Gastrocnemius medialis (tissue), 4 donors: ENCODE results near the gene ALDH4A1. TPM values are rescaled to one million over a fixed set of nuclear protein-coding genes. Genes with fewer than 3 reads are reported as not detected.
A peak's percentile ranks its signal among the peaks of the same experiment; 100 is the strongest.

Experiments
- ATAC-seq, 2 donors: fragments of 150-250 bp; one replicate each; pipeline ENCODE4 v1.9.1; 2016
- DNase-seq, 2 donors: peaks; one replicate each; pipeline ENCODE4 v3.0.0-alpha.2; 2019
- H3K27ac ChIP-seq, 4 donors: fragments of 200-600 bp; sonication (generic); 1 replicate in 1 of 4; 2 replicates in 3 of 4; pipeline ENCODE4 v1.5.1; 2016 to 2018; ENCODE audit warnings: mild to moderate bottlenecking in 2 of 4, moderate library complexity in 1 of 4
- H3K27me3 ChIP-seq, 3 donors: fragments of 200-600 bp; sonication (generic) in 2 of 3; 1 replicate in 1 of 3; 2 replicates in 2 of 3; pipeline versions ENCODE4 v1.5.1 to v1.6.0; 2016 to 2019; ENCODE audit warnings: mild to moderate bottlenecking in 1 of 3, moderate library complexity in 1 of 3
- H3K36me3 ChIP-seq, 2 donors: fragments of 200-600 bp; sonication (generic) in 1 of 2; one replicate each; pipeline ENCODE4 v1.5.1; 2017 to 2018
- H3K4me1 ChIP-seq, 2 donors: fragments of 200-600 bp; sonication (generic) in 1 of 2; one replicate each; pipeline ENCODE4 v1.5.1; 2016 to 2017; ENCODE audit warnings: mild to moderate bottlenecking in 2 of 2
- H3K4me3 ChIP-seq, 4 donors: fragments of 200-600 bp; sonication (generic) in 3 of 4; 1 replicate in 1 of 4; 2 replicates in 3 of 4; pipeline ENCODE4 v1.5.1; 2016 to 2019; ENCODE audit warnings: mild to moderate bottlenecking in 2 of 4
- H3K9me3 ChIP-seq, 3 donors: fragments of 200-600 bp; sonication (generic) in 2 of 3; 1 replicate in 1 of 3; 2 replicates in 2 of 3; pipeline ENCODE4 v1.5.1; 2016 to 2019
- POLR2A ChIP-seq, 2 donors: fragments of 450-650 bp; IDR thresholded peaks; one replicate each; pipeline ENCODE4 v1.6.1; 2017; ENCODE audit warnings: antibody characterized with exemption in 2 of 2, mild to moderate bottlenecking in 2 of 2, moderate library complexity in 2 of 2
- in situ Hi-C, 4 donors: fragments of 200-750 bp; cut with MboI; loops; one replicate each; pipeline versions ENCODE4 v1.15.0 to v1.8.0; 2017; ENCODE audit warnings: low sequenced_read_pairs in 4 of 4
- intact Hi-C: fragments of 100-400 bp; cut with DNase I; formaldehyde crosslinking; loops from one replicate; pipeline ENCODE4 v1.15.1; 2023; ENCODE audit warnings: low total_unique reads
- total RNA-seq, 4 donors: library from RNA; depleted of rRNA; stranded (reverse); fragments of >200 nt; gene quantifications; one replicate each; pipeline versions ENCODE4 v1.1.0 to v1.2.3, GENCODE V29; 2016
- TF ChIP-seq, protein P1 (sequence below), 5 experiments: fragments of 450-650 bp in 3 of 5; fragments of 200-600 bp in 2 of 5; sonication (generic) in 2 of 5; IDR thresholded peaks in 4 of 5; conservative IDR thresholded peaks in 1 of 5; 1 replicate in 4 of 5; 2 replicates in 1 of 5; pipeline ENCODE4 v1.5.1; 2016 to 2019; ENCODE audit warnings: antibody characterized with exemption in 5 of 5, mild to moderate bottlenecking in 3 of 5, moderate library complexity in 3 of 5

ALDH4A1 gene
- total RNA-seq, 4 donors from 2014 or later, result 22.8 to 35.3 (median 31.4) TPM

- Histone ChIP-seq H3K27me3 (no peaks in the 10 kb centered on the region), H3K4me3 (no peak overlapping the region), H3K27ac (peak overlapping the region; percentile 80 to 93 (median 84)), H3K4me1 (peaks cover 47 to 52% of the 10 kb centered on the region in 2 donors), H3K36me3 (no peaks in the 10 kb centered on the region), H3K9me3 (no peaks in the 10 kb centered on the region)
- in situ Hi-C loops, result loop anchor here in 2 of 4 donors (25.0 kb wide), 2 partner anchors 164 to 314 kb away; no protein-coding TSS in a partner anchor
- intact Hi-C loops, result loop anchor here (2.0 kb wide), 1 partner anchor 33 kb away; the partner anchor contains the start of gene IFFO2
- TF ChIP-seq, protein P1, sequence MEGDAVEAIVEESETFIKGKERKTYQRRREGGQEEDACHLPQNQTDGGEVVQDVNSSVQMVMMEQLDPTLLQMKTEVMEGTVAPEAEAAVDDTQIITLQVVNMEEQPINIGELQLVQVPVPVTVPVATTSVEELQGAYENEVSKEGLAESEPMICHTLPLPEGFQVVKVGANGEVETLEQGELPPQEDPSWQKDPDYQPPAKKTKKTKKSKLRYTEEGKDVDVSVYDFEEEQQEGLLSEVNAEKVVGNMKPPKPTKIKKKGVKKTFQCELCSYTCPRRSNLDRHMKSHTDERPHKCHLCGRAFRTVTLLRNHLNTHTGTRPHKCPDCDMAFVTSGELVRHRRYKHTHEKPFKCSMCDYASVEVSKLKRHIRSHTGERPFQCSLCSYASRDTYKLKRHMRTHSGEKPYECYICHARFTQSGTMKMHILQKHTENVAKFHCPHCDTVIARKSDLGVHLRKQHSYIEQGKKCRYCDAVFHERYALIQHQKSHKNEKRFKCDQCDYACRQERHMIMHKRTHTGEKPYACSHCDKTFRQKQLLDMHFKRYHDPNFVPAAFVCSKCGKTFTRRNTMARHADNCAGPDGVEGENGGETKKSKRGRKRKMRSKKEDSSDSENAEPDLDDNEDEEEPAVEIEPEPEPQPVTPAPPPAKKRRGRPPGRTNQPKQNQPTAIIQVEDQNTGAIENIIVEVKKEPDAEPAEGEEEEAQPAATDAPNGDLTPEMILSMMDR (IDR thresholded peaks at IDR 0.05 in 4 of 5, conservative IDR thresholded peaks at IDR 0.05 in 1 of 5), result no peak
- no peak for TF ChIP-seq POLR2A (IDR thresholded peaks at IDR 0.05)
- ATAC-seq, result no peak
- no peak for DNase-seq
These were observed 21.4 kb upstream of the ALDH4A1 start for GRCh38 chr1:18923756-18924211.

- TF ChIP-seq, protein P1 (IDR thresholded peaks at IDR 0.05 in 4 of 5, conservative IDR thresholded peaks at IDR 0.05 in 1 of 5), result peak in 1 of 5 experiments; percentile 4
- no peak for TF ChIP-seq POLR2A (IDR thresholded peaks at IDR 0.05)
- DNase-seq (no peak), ATAC-seq (peak; percentile 29 to 34)
- H3K4me3 ChIP-seq, result peak overlapping the region in 2 of 4 donors; percentile 4 to 39
- intact Hi-C loops (loop anchor here (1.0 to 2.0 kb wide), 2 partner anchors 21 to 34 kb away; partner anchors contain the start of genes ALDH4A1 and IFFO2), in situ Hi-C loops (loop anchor here in 2 of 4 donors (25.0 kb wide), 2 partner anchors 164 to 314 kb away; no protein-coding TSS in a partner anchor)
- H3K36me3 ChIP-seq, result no peaks in the 10 kb centered on the region
- peak overlapping the region; percentile 80 to 93 (median 84) for H3K27ac ChIP-seq
- H3K4me1 ChIP-seq, result peaks cover 47 to 52% of the 10 kb centered on the region in 2 donors
- H3K9me3 ChIP-seq, result no peaks in the 10 kb centered on the region
- H3K27me3 ChIP-seq, result no peaks in the 10 kb centered on the region
These were observed 20.7 kb upstream of the ALDH4A1 start for GRCh38 chr1:18922848-18923755.

DNA sequence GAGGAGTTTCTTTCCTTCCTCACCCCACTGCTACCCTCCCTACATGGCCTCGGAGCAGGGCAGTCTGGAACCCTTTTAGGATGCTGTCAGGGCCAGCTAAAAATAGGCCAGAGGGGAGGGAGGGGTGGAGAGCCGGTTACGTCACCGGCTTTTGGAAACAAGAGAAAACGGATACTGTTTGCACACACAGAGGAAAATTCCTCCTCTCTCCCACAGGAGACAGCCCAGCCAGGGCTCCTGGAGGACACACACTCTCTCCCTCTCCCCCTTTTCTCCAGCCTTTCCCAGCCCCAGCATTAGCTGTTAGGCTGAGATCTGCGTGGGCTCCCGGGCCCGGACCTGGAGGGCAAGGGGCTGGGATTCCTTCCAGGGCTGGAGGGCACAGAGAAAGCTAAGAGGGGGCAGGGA, 20.0 kb upstream of the ALDH4A1 start:
- TF ChIP-seq POLR2A (IDR thresholded peaks at IDR 0.05), result peak; percentile 32 to 72
- TF ChIP-seq, protein P1 (IDR thresholded peaks at IDR 0.05 in 4 of 5, conservative IDR thresholded peaks at IDR 0.05 in 1 of 5), result peak in 3 of 5 experiments; percentile 7 to 16 (median 15)
- ATAC-seq (peak; percentile 87 to 91), DNase-seq (peak; percentile 73 to 83)
- H3K9me3 ChIP-seq, result no peaks in the 10 kb centered on the region
- peak overlapping the region in 2 of 4 donors; percentile 4 to 39 for H3K4me3 ChIP-seq
- H3K27ac ChIP-seq, result peak overlapping the region; percentile 80 to 93 (median 84)
- intact Hi-C loops (loop anchor here (1.0 to 2.0 kb wide), 2 partner anchors 20 to 34 kb away; partner anchors contain the start of genes ALDH4A1 and IFFO2), in situ Hi-C loops (loop anchor here in 2 of 4 donors (25.0 kb wide), 2 partner anchors 165 to 315 kb away; no protein-coding TSS in a partner anchor)
- H3K27me3 ChIP-seq, result no peaks in the 10 kb centered on the region
- peaks cover 43 to 48% of the 10 kb centered on the region in 2 donors for H3K4me1 ChIP-seq
- H3K36me3 ChIP-seq, result no peaks in the 10 kb centered on the region

DNA sequence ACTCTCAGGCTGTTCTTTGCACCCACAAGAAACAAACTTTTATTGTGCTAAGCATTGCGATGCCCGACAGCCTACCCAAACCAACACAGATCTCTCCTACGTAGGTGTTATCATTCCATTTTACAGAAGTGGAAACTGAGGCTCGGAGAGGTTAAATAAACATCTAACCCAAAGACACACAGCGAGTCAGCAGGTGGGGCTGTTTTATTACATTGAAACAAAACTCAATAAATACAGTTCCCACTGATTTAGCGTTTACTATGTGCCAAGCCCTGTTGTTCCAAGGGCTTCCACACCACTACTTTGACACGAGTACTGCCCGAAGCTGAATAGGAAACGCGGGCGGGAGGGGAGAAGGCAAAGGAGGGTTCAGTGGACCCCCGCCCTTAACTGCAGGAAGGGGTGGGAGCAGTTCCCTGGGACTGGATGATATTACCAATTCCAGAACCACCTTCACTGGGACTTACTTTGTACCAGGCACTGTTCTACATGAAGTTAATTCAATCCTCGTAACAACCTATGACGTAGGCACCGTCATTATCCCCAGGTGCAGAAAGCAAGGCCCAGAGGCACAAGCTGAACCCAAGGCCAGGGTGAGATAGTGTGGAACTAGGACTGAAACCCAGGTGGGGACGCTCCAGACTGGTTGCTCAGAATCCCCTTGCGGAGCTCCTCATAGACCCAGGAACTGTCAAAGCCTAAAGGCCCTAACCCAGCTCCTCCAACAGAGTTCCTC, 19.3 kb upstream of the ALDH4A1 start:
- ATAC-seq (peak in 1 of 2 donors; percentile 1), DNase-seq (no peak)
- peak overlapping the region; percentile 80 to 93 (median 84) for H3K27ac ChIP-seq
- intact Hi-C loops (loop anchor here (1.0 to 2.0 kb wide), 2 partner anchors 19 to 35 kb away; partner anchors contain the start of genes ALDH4A1 and IFFO2), in situ Hi-C loops (loop anchor here in 2 of 4 donors (25.0 kb wide), 2 partner anchors 166 to 316 kb away; no protein-coding TSS in a partner anchor)
- H3K4me1 ChIP-seq, result peaks cover 37 to 42% of the 10 kb centered on the region in 2 donors
- no peaks in the 10 kb centered on the region for H3K9me3 ChIP-seq
- no peaks in the 10 kb centered on the region for H3K36me3 ChIP-seq
- no peaks in the 10 kb centered on the region for H3K27me3 ChIP-seq
- H3K4me3 ChIP-seq, result peak overlapping the region in 1 of 4 donors; percentile 39
- no peak for TF ChIP-seq POLR2A (IDR thresholded peaks at IDR 0.05)
- TF ChIP-seq, protein P1 (IDR thresholded peaks at IDR 0.05 in 4 of 5, conservative IDR thresholded peaks at IDR 0.05 in 1 of 5), result peak in 1 of 5 experiments; percentile 17
